GM10266 (cell line): ENCODE results near the gene PKIG.

Experiments
- DNase-seq: peaks from one replicate; pipeline ENCODE4 v3.0.0; 2012; ENCODE audit errors: extremely low spot score
- CTCF ChIP-seq: IDR thresholded peaks from 2 replicates; pipeline ENCODE4 v1.5.1; 2012; ENCODE audit warnings: mild to moderate bottlenecking, low read depth; ENCODE audit not compliant: control insufficient read depth, insufficient read depth; ENCODE audit errors: missing control alignments

The PKIG gene

GRCh38 chr20:44616604-44616964 is 34.2 kb downstream of the PKIG start:
- no peak for TF ChIP-seq CTCF
- DNase-seq = no peak

- DNase-seq = no peak
- TF ChIP-seq CTCF = no peak
These were observed 35.9 kb downstream of the PKIG start for GRCh38 chr20:44618318-44618731.

GRCh38 chr20:44619294-44619693 is 36.9 kb downstream of the PKIG start:
- DNase-seq = no peak
- no peak for TF ChIP-seq CTCF

GRCh38 chr20:44620030-44620429 is 37.7 kb downstream of the PKIG start:
- no peak for DNase-seq
- TF ChIP-seq CTCF = no peak

GRCh38 chr20:44621325-44621724 is 38.9 kb downstream of the PKIG start:
- no peak for TF ChIP-seq CTCF
- DNase-seq = no peak

GRCh38 chr20:44621939-44622338 is 39.6 kb downstream of the PKIG start:
- TF ChIP-seq CTCF = no peak
- DNase-seq = no peak

GRCh38 chr20:44622501-44623270 is 40.3 kb downstream of the PKIG start:
- DNase-seq = no peak
- TF ChIP-seq CTCF = no peak
